Stimulated activated CD8-positive, alpha-beta memory T cell treated with anti-CD3 and anti-CD28 coated beads, Interleukin-7, amount 100 ng/mL, for 48 hours (primary cell): ENCODE measurements around the gene NAP1L5.
A peak's percentile ranks its signal among the peaks of the same experiment; 100 is the strongest.

Experiments
- DNase-seq, 2 donors: peaks; one replicate each; pipeline ENCODE4 v3.0.0-alpha.2; 2020; ENCODE audit warnings: low read depth in 1 of 2; ENCODE audit errors: extremely low read depth in 1 of 2

Gene NAP1L5, protein sequence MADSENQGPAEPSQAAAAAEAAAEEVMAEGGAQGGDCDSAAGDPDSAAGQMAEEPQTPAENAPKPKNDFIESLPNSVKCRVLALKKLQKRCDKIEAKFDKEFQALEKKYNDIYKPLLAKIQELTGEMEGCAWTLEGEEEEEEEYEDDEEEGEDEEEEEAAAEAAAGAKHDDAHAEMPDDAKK

DNA sequence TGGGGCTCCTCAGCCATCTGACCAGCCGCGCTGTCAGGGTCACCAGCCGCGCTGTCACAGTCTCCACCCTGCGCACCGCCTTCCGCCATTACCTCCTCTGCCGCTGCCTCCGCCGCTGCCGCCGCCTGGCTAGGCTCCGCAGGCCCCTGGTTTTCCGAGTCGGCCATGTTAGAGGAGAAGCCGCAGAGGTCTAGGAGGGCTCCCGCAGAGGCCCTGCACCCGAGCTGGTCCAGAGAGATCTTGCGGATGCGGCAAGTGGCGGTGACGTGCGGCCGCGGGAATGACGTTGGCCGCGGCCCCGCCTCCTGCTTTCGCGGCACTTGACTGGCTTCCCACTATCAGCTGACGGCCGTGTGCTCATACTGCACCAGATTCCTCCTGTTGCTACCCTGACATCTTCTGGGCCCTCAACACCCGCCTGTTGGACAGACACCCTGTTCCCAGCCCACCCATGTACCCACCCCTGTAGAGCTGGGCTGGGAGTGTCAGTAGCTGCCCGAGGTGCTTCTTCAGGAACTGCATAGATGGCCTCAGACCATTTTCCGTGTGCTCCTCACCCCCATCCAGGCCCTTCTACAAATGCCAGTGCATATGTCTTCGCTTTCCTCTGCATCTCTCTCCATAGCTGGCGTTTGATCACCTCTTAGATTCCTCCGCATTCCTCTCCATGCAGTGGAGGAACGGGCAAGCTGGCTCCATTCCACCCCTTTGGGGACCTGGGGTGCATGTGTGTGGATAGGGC is at the start of gene NAP1L5:
NAP1L5 (minus strand) TSS at position 242 of the 742 bp plus-strand sequence; CDS start at position 167, 75 bp downstream.
- DNase-seq, result peak; percentile 36 to 43

DNA sequence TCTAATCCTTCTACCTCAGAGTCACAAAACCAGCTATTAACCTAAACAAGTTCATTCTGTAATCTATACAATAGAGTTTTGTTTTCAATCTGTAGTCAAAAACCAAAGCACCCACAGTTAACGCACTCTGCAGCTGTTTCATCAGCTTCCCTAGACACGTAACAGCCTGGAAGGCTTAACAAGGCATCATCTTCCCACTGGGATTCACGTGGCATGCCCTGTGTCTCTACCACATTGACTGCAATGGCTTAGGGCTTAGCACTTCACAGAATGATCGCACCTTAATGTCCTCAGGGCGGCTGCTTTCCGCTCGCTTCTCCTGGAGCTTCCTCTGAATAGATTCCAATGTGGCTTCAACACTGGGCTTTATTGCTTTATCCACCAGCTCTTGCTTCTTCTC is 49.7 kb upstream of the NAP1L5 start:
- no peak for DNase-seq

DNA sequence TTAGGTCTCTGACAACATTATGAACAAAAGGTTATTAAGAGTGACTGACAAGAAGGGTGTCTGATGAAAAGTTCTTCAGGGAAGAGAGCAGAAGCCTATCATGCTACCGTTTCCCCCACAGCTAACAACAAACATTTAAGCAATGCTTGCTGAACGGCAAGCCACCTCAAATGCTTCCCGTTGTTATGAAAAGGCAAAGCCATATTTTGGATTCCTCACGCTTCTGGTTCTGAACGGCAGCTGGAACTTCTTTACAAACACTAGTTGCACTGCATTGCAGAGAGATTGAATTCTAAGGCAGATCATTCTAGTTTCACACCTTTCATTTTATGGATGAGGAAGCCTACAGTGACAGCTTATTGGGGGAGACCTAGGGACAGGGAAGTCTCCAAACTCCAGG is 48.6 kb upstream of the NAP1L5 start:
- no peak for DNase-seq

DNA sequence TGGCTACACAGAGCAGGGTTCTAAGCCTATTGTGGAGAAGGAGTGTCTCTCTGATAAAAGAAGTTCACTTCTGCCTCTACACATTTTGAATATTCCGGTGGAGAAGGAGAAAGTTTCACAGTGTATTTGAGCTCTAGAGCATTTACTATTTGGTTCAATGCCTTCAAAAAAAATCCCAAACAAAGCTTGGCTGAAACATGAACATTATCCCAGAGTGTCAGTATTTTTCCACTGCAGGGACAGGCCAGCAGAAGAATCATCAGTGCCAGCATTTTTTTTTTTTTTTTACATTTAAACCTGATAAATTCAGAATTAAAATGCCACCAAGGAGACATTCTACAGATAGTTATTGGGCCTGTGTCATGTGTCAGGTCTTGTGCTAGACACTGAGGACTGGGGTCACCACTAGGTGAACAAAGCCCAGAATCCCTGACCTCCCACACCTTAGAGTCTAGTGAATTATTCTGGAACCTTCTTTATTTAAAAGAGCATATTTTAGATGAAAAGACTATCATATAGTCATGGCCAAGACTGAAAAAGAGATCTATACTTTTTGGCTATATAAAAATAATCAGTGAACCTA is 48.0 kb upstream of the NAP1L5 start:
- no peak for DNase-seq

DNA sequence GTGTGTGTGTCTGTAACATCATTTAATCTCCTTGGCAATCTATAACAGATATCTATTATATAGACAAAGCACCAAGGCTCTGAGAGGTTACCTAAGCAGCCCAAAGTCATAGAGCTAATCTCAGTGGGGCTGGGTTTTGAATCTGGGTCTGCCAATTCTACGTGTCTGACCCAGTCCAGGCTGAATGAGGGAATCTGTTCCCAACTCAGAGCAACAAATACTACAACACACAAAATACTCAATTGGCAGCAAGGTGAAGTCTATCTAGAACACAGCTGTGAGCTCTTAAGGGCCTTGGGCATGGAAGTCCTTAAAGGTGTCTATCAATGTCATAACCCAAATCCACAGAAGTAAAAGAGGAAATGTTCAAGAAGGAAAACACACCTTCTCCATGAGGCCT is 47.5 kb upstream of the NAP1L5 start:
- no peak for DNase-seq

DNA sequence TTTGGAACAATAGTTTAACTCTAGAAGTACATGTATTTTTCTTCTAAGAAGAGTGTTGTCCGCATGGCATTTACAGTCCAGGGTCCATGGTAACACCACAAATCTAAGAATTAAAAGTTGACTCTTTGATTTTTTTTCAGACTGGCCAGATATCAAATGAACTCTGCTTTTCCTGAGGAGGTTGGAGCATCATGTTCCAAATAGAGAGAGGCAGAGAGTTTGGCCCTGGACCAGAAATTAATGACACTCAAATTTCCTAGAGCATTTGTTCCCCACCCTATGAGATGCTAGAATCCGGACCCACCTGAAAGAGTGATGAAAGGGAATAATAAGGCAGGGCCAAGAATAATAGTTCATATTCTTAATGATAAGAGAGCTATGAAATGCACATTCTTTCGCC is 47.0 kb upstream of the NAP1L5 start:
- DNase-seq, result no peak

DNA sequence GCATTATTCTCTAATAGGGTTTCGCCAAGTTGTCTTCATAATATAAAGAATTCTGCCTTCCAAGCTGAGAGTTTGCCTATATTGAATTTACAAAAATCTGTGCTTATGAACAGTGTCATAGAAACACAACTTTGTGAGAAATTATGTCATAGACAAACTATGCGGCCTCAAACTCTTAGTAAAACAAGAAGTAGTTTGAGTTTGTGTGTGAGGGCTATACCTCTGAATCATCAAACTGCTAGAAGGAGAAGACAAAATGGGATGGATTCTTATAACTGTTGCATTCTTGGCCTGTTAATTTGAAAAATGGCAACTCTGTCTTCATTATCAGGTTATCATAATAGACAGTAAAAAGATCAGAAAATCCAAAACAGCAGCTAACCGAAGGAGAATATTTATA is 46.1 kb upstream of the NAP1L5 start:
- no peak for DNase-seq

DNA sequence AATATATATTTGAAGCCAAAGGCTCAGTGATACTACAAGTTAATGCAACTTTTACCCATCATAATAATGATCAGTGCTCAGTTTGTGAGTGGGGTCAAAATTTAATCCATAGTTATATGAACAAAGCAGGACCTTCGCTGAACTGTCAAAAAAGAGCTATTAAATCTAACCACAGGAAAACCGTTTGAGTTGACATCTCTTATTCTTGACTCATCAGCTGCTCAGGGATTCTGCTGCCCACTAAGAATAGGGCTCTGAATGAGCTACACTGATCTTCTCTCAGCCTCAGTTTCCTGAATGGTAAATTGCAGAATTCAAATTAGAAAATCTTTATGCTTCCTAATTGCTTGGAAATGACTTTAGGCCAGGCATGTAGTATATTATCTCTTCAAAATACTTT is 44.9 kb upstream of the NAP1L5 start:
- DNase-seq, result no peak

DNA sequence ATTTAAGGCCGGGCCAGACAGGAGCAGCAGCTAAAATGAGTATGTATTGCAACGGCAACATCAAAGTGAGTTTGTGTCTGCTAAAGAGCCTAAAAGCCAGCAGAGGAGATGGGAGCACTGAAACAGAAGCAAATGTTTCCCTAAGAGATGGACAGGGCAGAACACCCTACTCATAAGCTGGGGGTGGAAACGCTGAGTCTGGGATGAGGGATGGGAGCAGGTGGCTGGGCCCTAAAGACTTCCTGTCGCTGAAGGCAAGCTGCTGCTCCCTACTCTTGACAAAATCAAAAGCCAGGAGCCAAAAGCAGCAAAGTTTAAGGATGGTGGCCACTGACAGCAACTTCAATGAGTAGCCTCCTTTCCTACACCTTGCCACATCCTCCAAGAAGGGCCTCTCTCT is 40.6 kb upstream of the NAP1L5 start:
- no peak for DNase-seq

DNA sequence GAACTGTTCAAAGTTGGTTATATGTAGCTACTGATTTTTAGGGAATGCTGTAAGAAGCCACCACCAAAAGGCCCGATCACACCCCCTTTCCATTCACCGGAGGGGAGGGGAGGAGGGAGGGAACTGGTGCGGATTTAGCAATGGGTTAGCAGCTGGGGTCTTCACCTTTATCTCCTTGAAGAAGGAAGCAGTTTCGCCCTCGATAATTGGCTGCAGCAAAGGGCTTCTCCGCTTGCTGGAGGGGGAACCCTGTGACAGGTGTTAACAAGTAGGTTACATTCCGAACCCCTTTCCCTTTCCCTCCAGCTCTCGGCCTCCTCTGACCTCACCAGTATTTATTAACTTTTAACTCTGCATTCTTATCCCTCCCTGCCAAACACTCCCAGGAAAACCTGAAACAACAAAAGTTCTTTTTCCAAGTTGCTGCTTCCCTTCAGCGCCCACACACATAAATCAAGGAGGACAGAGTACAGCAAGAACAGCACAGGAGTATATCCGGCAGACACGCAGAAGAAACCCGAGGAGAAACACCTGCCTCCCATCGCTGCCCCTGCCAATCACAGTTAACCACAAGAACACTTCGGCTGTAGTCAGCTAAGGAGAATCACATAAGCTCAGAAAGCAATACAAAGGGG is 39.8 kb upstream of the NAP1L5 start:
- DNase-seq, result no peak

DNA sequence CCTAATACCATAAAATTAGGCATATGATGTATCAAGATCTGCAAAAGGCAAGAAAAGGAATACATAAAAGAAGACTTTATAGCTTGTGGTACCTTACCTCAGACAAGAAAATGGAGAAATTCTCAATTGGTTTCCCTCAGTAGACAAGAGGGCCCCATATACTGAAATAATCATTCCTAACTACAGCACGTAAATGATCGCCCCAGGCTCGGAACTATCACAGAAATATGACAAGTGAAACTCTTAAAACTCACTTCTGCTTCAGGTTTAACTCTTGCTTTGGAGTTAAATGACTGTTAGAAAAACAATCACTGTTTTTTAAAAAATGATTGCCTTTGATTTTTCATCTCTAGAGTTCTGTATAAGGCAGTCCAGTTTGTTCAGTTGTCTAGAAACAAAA is 38.6 kb upstream of the NAP1L5 start:
- DNase-seq, result no peak

DNA sequence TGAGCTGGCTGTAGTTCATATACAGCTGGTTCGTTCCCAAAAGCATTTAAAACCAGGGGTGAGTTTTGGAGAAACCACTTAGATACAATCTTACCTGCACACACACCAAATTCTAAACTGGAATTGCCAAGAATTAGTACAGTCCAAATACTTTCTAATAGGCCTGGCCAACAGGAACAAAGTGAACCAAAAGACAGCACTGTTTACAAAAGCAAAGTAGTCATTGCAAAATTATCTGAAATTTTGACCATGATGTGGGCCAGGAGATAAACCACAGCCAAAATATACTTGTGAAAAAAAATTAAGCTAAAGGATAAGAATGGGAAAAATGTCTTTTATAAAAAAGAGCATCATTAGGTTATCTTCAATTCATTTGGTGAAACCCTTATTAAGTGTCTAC is 37.9 kb upstream of the NAP1L5 start:
- no peak for DNase-seq

DNA sequence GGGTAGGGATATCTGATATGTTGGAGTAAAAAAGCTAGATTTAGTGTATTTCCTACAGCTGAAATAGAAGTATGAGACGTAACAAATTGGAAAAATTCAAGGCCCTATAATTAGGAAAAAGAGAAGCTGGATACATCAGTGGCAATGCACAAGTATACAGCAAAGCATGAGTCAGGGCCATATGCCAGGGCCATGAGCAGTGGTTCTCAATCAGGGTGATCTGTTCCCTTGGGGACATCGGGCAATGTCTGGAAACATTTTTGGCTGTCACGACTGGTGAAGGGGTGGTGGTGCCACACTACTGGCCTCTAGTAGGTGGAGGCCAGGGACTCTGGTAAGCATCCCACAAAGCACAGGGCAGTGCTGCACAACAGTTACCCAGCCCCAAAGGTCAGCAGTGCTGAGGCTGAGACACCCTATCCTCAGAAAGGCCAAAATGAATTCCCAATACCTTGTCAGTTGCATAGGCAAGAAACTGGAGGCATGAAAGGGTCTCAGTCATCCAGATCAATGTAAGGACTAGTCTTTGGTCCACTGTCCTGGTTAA is 36.8 kb upstream of the NAP1L5 start:
- DNase-seq, result no peak

DNA sequence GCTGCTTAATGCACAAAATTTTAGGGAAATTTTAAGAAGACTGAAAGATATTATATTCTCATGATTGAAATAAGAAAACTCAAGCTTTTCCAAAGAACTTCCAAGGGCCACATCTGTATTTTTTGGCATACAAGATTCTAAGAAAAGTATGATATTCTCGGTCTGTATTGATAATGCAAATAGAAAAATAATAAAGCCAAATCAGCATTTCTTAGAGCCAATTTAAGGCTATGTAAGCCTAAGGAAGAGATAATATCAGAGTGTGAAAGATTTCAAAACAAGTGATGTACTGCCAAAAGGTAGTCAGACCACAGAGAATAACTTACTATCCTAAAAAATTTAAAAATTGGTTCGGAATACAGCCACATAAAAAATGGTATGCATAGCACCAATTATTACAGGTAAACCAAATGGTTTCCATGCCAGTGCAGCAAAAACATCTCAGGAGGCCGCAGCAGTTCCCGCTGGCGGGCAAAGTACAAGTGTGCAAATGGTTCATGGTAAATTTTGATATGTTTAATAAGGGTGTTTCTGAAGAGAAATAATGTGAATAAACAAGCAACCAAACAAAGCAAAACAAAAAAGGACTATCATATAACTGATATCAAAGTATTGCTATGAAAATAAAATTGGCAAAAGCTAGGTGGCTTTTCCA is 35.2 kb upstream of the NAP1L5 start:
- DNase-seq, result no peak

DNA sequence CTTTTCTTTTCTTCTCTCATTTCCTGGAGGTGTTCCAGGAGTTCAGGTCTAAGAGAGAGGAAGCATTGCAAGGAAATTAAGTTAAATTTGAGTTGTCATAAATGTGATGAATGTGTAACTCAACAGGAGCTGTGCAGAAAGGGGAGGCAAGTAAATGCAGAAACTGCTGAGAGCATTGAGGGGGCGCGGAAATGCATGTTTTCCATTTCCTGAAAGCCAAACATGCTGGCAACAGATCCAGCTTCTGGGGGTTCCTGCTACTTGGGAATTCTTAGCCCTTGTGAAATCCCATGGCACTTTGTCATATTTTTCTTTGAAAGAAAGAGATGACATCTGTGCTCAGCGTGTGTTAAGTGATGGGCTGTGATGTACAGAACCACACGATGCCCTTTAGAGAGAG is 33.8 kb upstream of the NAP1L5 start:
- no peak for DNase-seq

DNA sequence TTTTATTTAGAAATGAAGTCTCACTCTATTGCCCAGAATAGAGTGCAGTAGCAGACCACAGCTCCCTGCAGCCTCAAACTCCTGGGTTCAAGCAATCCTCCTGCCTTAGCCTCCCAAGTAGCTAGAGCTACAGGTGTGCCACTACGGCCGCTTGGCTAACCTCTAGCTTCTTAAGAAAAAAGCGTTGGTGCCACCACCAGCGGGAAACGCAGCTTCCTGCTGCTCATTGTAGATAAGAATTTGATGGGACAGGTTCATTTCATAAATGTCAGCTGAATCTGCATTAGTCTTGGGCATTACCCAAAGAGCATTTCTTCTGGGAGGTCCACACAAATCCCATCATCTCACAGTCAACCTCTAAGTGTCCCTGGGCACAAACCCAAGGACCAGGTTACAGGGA is 33.2 kb upstream of the NAP1L5 start:
- DNase-seq, result no peak

DNA sequence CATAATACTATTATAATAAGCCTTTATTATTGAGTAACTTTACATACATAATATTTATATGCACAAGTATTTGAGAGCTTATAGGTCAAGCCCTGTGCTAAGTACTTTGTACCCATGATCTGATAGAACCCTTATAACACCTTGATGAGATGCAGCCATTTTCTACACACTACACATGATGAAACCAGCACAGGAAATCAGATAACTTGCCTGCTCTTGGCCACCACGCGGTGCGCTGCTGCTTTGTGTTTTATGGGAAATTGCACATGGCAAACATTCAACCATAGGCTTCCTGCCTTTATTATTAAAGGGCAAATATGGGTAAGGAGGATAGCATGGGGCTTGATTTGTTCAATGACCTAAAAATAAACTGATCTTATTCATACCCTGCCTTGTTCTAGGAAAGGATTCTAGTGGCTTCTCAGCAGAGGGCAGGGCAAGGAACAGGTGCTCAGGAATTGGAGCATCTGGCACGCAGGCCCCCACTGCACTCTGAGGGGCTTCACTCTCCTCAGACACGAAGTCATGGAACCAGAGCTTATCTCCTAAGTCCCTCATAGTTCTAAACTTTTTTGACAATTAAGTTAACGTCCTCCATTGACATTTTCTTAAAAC is 31.6 kb upstream of the NAP1L5 start:
- no peak for DNase-seq

DNA sequence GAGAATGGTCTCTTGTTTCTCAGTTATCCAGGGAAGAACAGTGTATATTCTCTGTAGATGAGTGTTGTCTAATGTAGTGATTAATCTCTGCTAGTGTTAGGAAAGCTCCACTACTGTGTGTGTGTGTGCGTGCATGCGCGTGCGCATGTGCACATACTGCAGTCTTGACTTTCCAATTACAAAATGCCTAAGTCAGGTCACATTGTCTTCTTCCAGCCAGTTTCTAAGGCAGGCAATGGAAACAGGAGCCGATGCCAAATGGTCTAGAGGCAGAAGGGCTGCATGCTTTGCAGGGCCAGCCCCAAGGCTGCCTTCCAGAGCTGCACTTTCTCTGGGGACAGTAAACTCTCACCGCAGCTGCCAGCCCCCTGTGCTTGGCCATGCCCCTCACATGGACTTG is 30.5 kb upstream of the NAP1L5 start:
- DNase-seq, result no peak

DNA sequence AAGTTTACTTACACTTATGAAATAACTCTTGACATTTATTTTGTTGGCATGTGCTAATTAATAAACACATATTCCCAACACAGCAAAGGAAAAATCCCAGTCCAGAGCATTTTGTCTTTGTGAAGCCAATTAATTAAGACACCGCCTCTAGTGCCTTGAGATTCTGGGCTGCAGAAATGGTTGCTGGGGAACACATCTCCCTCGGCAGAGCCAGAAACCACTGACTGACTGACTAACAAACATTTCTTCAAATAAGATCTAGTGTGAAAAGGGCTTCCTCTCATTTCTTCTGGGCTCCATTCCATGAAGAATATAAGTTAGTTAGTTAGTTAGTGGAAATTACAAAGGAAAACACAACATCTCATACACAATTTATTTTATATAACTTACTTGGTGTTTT is 28.4 kb upstream of the NAP1L5 start:
- no peak for DNase-seq

DNA sequence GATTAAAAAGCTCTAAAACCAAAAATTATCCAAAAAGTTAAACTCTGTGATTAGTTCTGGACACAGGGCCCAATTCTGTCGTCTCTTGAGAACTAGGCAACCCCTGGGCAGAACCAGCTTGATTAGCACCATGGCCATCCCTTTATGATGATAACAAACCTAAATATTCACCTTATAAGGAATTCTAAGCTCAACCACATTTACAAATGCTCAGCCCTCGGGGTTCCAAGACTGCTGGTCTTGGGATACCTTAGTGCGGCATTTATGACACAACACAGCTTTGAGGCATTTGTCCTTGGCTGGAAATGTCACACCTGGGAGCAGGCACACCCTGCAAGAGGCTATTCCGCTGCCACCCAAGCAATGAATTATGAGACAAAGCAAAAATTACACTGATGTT is 27.5 kb upstream of the NAP1L5 start:
- DNase-seq, result no peak

DNA sequence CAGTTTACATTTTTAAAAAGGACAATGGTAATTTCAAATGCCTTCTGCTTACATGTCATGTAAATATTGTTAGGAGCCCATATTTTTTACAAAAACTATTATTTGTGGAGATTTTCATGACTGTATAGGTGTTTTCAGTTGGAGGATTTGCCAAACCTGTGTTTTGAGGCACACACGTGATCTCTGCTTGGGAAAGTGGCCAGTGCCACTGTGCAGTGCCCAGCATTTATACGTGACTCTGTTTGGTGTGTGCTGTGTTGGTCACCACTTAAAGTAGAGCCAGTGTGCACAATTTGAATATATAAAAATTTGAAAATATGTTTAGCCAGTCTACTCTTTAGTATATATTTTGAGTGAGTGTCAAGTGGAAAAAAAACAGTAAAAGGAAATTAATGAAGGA is 26.8 kb upstream of the NAP1L5 start:
- DNase-seq, result no peak
